HEK293T (cell line): ENCODE results near the gene IGFL1.

ENCODE experiments used
- HDGF ChIP-seq: fragments of 450-650 bp; IDR thresholded peaks from 2 replicates; pipeline ENCODE4 v1.6.1; 2017; ENCODE audit warnings: antibody characterized with exemption, borderline replicate concordance
- SP1 ChIP-seq: fragments of 450-650 bp; IDR thresholded peaks from 2 replicates; pipeline ENCODE4 v1.6.1; 2017
- TARDBP ChIP-seq: fragments of 450-650 bp; IDR thresholded peaks from 2 replicates; pipeline ENCODE4 v1.6.1; 2016
- ZNF384 ChIP-seq: fragments of 450-650 bp; IDR thresholded peaks from 2 replicates; pipeline ENCODE4 v1.6.1; 2016

DNA sequence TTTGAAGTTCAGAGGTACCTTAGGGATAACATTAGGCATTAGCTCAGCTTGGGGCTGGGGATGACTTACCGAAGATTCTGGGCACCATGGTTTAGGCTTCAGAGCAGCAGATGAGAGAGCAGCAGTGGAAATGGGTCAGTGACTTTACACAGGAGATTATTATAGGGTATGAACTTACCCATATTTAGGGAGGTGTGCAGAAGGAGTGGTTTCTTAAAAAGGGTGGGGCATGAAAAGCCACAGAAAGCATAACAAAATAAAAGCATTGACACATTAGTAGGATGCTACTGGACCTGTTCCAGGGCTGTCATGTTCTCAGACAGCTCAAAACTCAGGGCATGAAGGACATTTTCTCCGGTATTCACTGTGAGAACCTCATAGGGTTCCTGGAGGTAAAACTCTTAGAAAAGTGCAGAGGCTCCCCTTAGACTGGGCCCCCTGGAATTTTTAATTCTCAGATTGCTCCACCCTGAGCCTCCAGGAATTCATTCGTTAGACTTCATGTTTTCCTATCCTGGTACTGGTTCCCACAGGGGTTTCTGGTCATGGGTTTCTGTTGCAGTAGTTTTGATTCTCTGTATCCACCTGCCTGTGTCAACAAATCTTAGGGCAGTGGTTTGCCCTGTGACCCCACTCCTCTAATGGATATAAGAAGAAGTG lies 20.7 kb downstream of the IGFL1 start:
- TF ChIP-seq HDGF (no peak), TARDBP (no peak), ZNF384 (no peak), SP1 (no peak)
